ENCODE results near the gene SEMA3C. TPM values are rescaled to one million over a fixed set of nuclear protein-coding genes. Genes with fewer than 3 reads are reported as not detected.

The SEMA3C gene
- total and polyA plus RNA-seq, 2 donors (not counting 1 experiment from before 2014, with no cell fraction given), result 0.06 TPM; not detected in 1

DNA sequence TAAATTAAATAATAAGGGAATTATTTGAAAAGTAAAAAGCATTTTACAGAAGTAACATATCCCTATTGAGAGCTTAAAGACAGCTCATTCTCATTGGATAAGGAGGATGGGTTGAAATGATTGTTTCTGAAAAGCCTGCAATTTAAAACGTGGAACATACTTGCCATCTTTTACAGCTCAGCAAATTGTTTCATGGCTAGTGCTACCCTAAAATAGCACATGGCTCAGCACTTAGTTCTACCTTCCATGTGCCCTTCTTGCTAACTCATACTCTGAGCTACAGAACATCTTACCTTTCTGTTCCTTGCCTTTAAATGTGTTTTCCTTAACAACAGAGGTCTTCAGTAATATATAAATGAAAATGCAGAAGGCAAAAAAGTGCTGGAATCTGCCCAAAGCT is 8.6 kb downstream of the SEMA3C start:
- H3K9me3 Mint-ChIP-seq (ENCODE audit: insufficient read depth), result no peaks in the 10 kb centered on the region
- no peaks in the 10 kb centered on the region for H3K4me1 Mint-ChIP-seq

GRCh38 chr7:80908360-80908797 is 10.5 kb downstream of the SEMA3C start:
- H3K4me1 ChIP-seq (ENCODE audit: control insufficient read depth in 2 of 2, insufficient read depth in 2 of 2, low read length in 2 of 2), result no peaks in the 10 kb centered on the region
- H3K4me3 ChIP-seq (ENCODE audit: control extremely low read depth in 1 of 5, extremely low read depth in 1 of 5, insufficient read depth in 1 of 5, low read depth in 2 of 5, low read length in 4 of 5), result no peak overlapping the region
- H3K79me2 ChIP-seq (ENCODE audit: control insufficient read depth, insufficient read depth, low read length), result no peaks in the 10 kb centered on the region
- H3K27me3 ChIP-seq (replicated peaks in 1 of 4; ENCODE audit: control extremely low read depth in 1 of 4, control insufficient read depth in 3 of 4, insufficient read depth in 4 of 4, low read length in 3 of 4), result no peaks in the 10 kb centered on the region
- H3K4me1 Mint-ChIP-seq, result no peaks in the 10 kb centered on the region
- no peak overlapping the region for H3K27ac Mint-ChIP-seq
- H3K4me2 ChIP-seq (replicated peaks; ENCODE audit: low read depth, low read length, poor library complexity, severe bottlenecking), result no peak overlapping the region
- CTCF ChIA-PET, result no interaction called here
- POLR2A ChIA-PET, result no interaction called here
- no peak overlapping the region for H3K4me3 Mint-ChIP-seq
- H3K9me3 ChIP-seq (ENCODE audit: control extremely low read depth in 1 of 3, control insufficient read depth in 2 of 3, insufficient read depth in 1 of 3, low read length in 2 of 3), result peaks cover 0 to 3% (median 0%) of the 10 kb centered on the region in 3 donors
- H3K27me3 Mint-ChIP-seq, result no peaks in the 10 kb centered on the region
- DNase-seq, result no peak
- no peak for TF ChIP-seq CTCF (IDR thresholded peaks at IDR 0.05)
- no peak for TF ChIP-seq EZH2 (IDR thresholded peaks at IDR 0.05; ENCODE audit: borderline replicate concordance, insufficient read depth, low read depth, low read length, poor library complexity, severe bottlenecking)
- no peaks in the 10 kb centered on the region for H3K36me3 ChIP-seq (replicated peaks in 1 of 2; ENCODE audit: control extremely low read depth in 1 of 2, control insufficient read depth in 1 of 2, extremely low read depth in 1 of 2, insufficient read depth in 2 of 2, low read length in 1 of 2)
- H4K20me1 ChIP-seq (ENCODE audit: control insufficient read depth, insufficient read depth, low read length, poor library complexity, severe bottlenecking), result no peaks in the 10 kb centered on the region
- H3K9me3 Mint-ChIP-seq (ENCODE audit: insufficient read depth), result no peaks in the 10 kb centered on the region
- H3K27ac ChIP-seq (ENCODE audit: low read length in 2 of 2), result no peak overlapping the region
- no peak for ATAC-seq (ENCODE audit: low read depth)
- no peak overlapping the region for H2AFZ ChIP-seq (ENCODE audit: insufficient read depth, low read depth, low read length, poor library complexity, severe bottlenecking)
- intact Hi-C loops (cut with micrococcal nuclease), result no loop called here
- WGBS (ENCODE audit: insufficient coverage), result 100% methylated on average over 1 of the region's 6 CpGs
- H3K9ac ChIP-seq (ENCODE audit: low read length), result no peak overlapping the region

More for the DNA sequence above, 8.6 kb downstream of the SEMA3C start:
- ChIA-PET POLR2A (no interaction called here), CTCF (no interaction called here)
- WGBS (ENCODE audit: insufficient coverage), result no CpG with 5 or more reads among the region's 1 CpG
- Histone ChIP-seq H3K4me2 (replicated peaks; ENCODE audit: low read depth, low read length, poor library complexity, severe bottlenecking) (no peak overlapping the region), H3K27ac (ENCODE audit: low read length in 2 of 2) (no peak overlapping the region), H3K79me2 (ENCODE audit: control insufficient read depth, insufficient read depth, low read length) (no peaks in the 10 kb centered on the region), H3K27me3 (replicated peaks in 1 of 4; ENCODE audit: control extremely low read depth in 1 of 4, control insufficient read depth in 3 of 4, insufficient read depth in 4 of 4, low read length in 3 of 4) (no peaks in the 10 kb centered on the region), H3K4me1 (ENCODE audit: control insufficient read depth in 2 of 2, insufficient read depth in 2 of 2, low read length in 2 of 2) (no peaks in the 10 kb centered on the region), H3K36me3 (replicated peaks in 1 of 2; ENCODE audit: control extremely low read depth in 1 of 2, control insufficient read depth in 1 of 2, extremely low read depth in 1 of 2, insufficient read depth in 2 of 2, low read length in 1 of 2) (no peaks in the 10 kb centered on the region), H2AFZ (ENCODE audit: insufficient read depth, low read depth, low read length, poor library complexity, severe bottlenecking) (no peak overlapping the region), H3K9me3 (ENCODE audit: control extremely low read depth in 1 of 3, control insufficient read depth in 2 of 3, insufficient read depth in 1 of 3, low read length in 2 of 3) (peaks cover 0 to 3% (median 0%) of the 10 kb centered on the region in 3 donors), H4K20me1 (ENCODE audit: control insufficient read depth, insufficient read depth, low read length, poor library complexity, severe bottlenecking) (no peaks in the 10 kb centered on the region), H3K4me3 (ENCODE audit: control extremely low read depth in 1 of 5, extremely low read depth in 1 of 5, insufficient read depth in 1 of 5, low read depth in 2 of 5, low read length in 4 of 5) (no peak overlapping the region), H3K9ac (ENCODE audit: low read length) (no peak overlapping the region)
- Mint-ChIP-seq H3K27ac (no peak overlapping the region), H3K4me3 (no peak overlapping the region), H3K27me3 (no peaks in the 10 kb centered on the region)
- intact Hi-C loops (cut with micrococcal nuclease), result no loop called here
- no peak for ATAC-seq (ENCODE audit: low read depth)
- TF ChIP-seq CTCF (IDR thresholded peaks at IDR 0.05), result no peak
- no peak for TF ChIP-seq EZH2 (IDR thresholded peaks at IDR 0.05; ENCODE audit: borderline replicate concordance, insufficient read depth, low read depth, low read length, poor library complexity, severe bottlenecking)
- no peak for DNase-seq

Measured in B cell (primary cell).